Neural progenitor cell (in vitro differentiated cells): ENCODE measurements around the gene CTCF. TPM values are rescaled to one million over a fixed set of nuclear protein-coding genes. Genes with fewer than 3 reads are reported as not detected.

Experiments used
- DNase-seq: peaks from one replicate; pipeline ENCODE4 v3.0.0-alpha.2; 2016; ENCODE audit warnings: low spot score
- H2AFZ ChIP-seq: fragments of 200-600 bp; sonication (generic); replicated peaks from 2 replicates; pipeline ENCODE4 v1.6.1; 2016; ENCODE audit warnings: antibody characterized with exemption
- H3F3A ChIP-seq: fragments of 200-600 bp; sonication (generic); 2 replicates; pipeline ENCODE4 v1.6.1; 2016; ENCODE audit warnings: antibody characterized with exemption, low read depth
- H3K27ac ChIP-seq: fragments of 200-600 bp; sonication (generic); 2 replicates; pipeline ENCODE4 v1.5.1; 2016; ENCODE audit warnings: mild to moderate bottlenecking
- H3K27me3 ChIP-seq: fragments of 200-600 bp; sonication (generic); 2 replicates; pipeline ENCODE4 v1.6.1; 2016; ENCODE audit warnings: mild to moderate bottlenecking, moderate library complexity
- H3K36me3 ChIP-seq: fragments of 200-600 bp; sonication (generic); 2 replicates; pipeline ENCODE4 v1.5.1; 2016
- H3K4me1 ChIP-seq: fragments of 200-600 bp; sonication (generic); 2 replicates; pipeline ENCODE4 v1.6.1; 2016; ENCODE audit warnings: mixed run types
- H3K4me2 ChIP-seq: fragments of 200-600 bp; sonication (generic); 2 replicates; pipeline ENCODE4 v1.6.1; 2016
- H3K4me3 ChIP-seq: fragments of 200-600 bp; sonication (generic); 2 replicates; pipeline ENCODE4 v1.5.1; 2016
- H3K79me2 ChIP-seq: fragments of 200-600 bp; sonication (generic); 2 replicates; pipeline ENCODE4 v1.6.1; 2016; ENCODE audit warnings: low read depth
- H3K9ac ChIP-seq: fragments of 200-600 bp; sonication (generic); 2 replicates; pipeline ENCODE4 v1.6.1; 2016
- H3K9me3 ChIP-seq: fragments of 200-600 bp; sonication (generic); 2 replicates; pipeline ENCODE4 v1.5.1; 2016; ENCODE audit warnings: low read depth
- H4K20me1 ChIP-seq: fragments of 200-600 bp; sonication (generic); 2 replicates; pipeline ENCODE4 v1.6.1; 2016; ENCODE audit warnings: low read depth
- H3K27ac Mint-ChIP-seq: 3 replicates; pipeline ENCODE4 v1.8.0; 2021; ENCODE audit warnings: mixed read lengths
- H3K27me3 Mint-ChIP-seq: 2 replicates; pipeline ENCODE4 v1.8.0; 2022; ENCODE audit warnings: low read depth, mild to moderate bottlenecking, inconsistent platforms, moderate library complexity, mixed read lengths; ENCODE audit not compliant: insufficient read depth
- H3K36me3 Mint-ChIP-seq: 3 replicates; pipeline ENCODE4 v1.8.0; 2021; ENCODE audit warnings: mixed read lengths
- H3K4me1 Mint-ChIP-seq: 3 replicates; pipeline ENCODE4 v1.8.0; 2021; ENCODE audit warnings: mixed read lengths
- H3K4me3 Mint-ChIP-seq: 3 replicates; pipeline ENCODE4 v1.8.0; 2021; ENCODE audit warnings: mild to moderate bottlenecking, moderate library complexity, mixed read lengths
- H3K9me3 Mint-ChIP-seq: 3 replicates; pipeline ENCODE4 v1.8.0; 2020; ENCODE audit warnings: mixed read lengths
- CTCF ChIP-seq: fragments of 200-600 bp; sonication (generic); IDR thresholded peaks from 2 replicates; pipeline ENCODE4 v1.5.1; 2017; ENCODE audit warnings: antibody characterized with exemption, mild to moderate bottlenecking
- EZH2 ChIP-seq: fragments of 200-600 bp; sonication (generic); IDR thresholded peaks from 2 replicates; pipeline ENCODE4 v1.6.1; 2017; ENCODE audit warnings: antibody characterized with exemption, mild to moderate bottlenecking, moderate library complexity
- EZH2phosphoT487 ChIP-seq: fragments of 200-600 bp; sonication (generic); IDR thresholded peaks from 2 replicates; pipeline ENCODE4 v1.6.1; 2017; ENCODE audit warnings: antibody characterized with exemption
- total RNA-seq: library from RNA; depleted of rRNA; stranded (reverse); fragments of >200 nt; gene quantifications from 2 replicates; pipeline ENCODE4 v1.2.3, GENCODE V29; 2015; ENCODE audit warnings: low replicate concordance

CTCF gene
- total RNA-seq, 1 donor from 2014 or later = 76.3 TPM

GRCh38 chr16:67648088-67648763 lies 85.9 kb downstream of the CTCF start:
- H4K20me1 ChIP-seq = peaks cover 26% of the 10 kb centered on the region
- no peak overlapping the region for H3K9ac ChIP-seq
- H3K4me2 ChIP-seq = no peak overlapping the region
- H3K9me3 Mint-ChIP-seq = no peaks in the 10 kb centered on the region
- H3K27ac ChIP-seq = no peak overlapping the region
- peaks cover 55% of the 10 kb centered on the region for H3K27me3 ChIP-seq
- H3K27me3 Mint-ChIP-seq = peaks cover 24% of the 10 kb centered on the region
- H3K36me3 ChIP-seq = no peaks in the 10 kb centered on the region
- peaks cover 7% of the 10 kb centered on the region for H3K4me1 Mint-ChIP-seq
- DNase-seq = no peak
- H3K36me3 Mint-ChIP-seq = no peaks in the 10 kb centered on the region
- peaks cover 8% of the 10 kb centered on the region for H3F3A ChIP-seq
- H2AFZ ChIP-seq = no peak overlapping the region
- no peak overlapping the region for H3K4me3 ChIP-seq
- TF ChIP-seq EZH2phosphoT487 (no peak), CTCF (no peak), EZH2 (no peak)
- H3K4me3 Mint-ChIP-seq = peak overlapping the region; percentile 50
- no peaks in the 10 kb centered on the region for H3K9me3 ChIP-seq
- peaks cover 1% of the 10 kb centered on the region for H3K4me1 ChIP-seq
- no peak overlapping the region for H3K27ac Mint-ChIP-seq
- no peaks in the 10 kb centered on the region for H3K79me2 ChIP-seq

DNA sequence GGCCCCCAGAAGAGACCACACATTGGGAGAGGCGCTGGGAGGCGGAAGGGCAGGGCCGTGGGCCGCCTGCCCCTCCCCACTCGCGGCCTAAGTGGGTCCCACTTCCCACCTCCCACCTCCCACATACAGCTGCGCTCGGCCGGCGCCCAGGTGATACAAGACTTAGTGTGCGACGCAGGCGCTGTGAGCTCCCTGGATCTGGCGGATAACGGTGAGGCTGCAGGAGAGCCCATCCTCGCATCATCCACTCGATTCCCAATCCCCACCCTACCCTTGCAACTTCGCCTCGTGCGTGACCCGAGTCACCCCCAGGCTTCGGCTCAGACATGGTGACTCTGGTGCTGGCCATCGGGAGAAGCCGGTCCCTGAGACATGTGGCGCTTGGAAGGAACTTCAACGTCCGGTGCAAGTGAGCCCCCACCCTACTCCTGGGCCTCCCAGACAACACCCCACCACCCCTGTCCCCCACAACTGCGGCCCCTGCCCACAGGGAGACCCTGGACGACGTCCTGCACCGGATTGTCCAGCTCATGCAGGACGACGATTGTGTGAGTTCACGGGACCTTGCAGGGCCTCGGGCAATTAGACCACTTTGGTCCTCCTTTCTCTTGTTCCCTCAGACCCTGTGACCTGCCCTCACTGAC lies 86.6 kb downstream of the CTCF start:
- Mint-ChIP-seq H3K4me1 (peaks cover 10% of the 10 kb centered on the region), H3K27me3 (peaks cover 26% of the 10 kb centered on the region), H3K4me3 (peak overlapping the region; percentile 50), H3K27ac (no peak overlapping the region), H3K9me3 (no peaks in the 10 kb centered on the region), H3K36me3 (no peaks in the 10 kb centered on the region)
- TF ChIP-seq EZH2phosphoT487 (no peak), EZH2 (no peak), CTCF (no peak)
- H4K20me1 ChIP-seq = peaks cover 33% of the 10 kb centered on the region
- H3K4me1 ChIP-seq = peaks cover 7% of the 10 kb centered on the region
- no peak overlapping the region for H3K9ac ChIP-seq
- H3F3A ChIP-seq = peaks cover 8% of the 10 kb centered on the region
- no peak overlapping the region for H3K4me2 ChIP-seq
- H3K79me2 ChIP-seq = no peaks in the 10 kb centered on the region
- H3K27ac ChIP-seq = no peak overlapping the region
- no peak for DNase-seq
- no peak overlapping the region for H3K4me3 ChIP-seq
- H2AFZ ChIP-seq = no peak overlapping the region
- no peaks in the 10 kb centered on the region for H3K9me3 ChIP-seq
- peaks cover 58% of the 10 kb centered on the region for H3K27me3 ChIP-seq
- no peaks in the 10 kb centered on the region for H3K36me3 ChIP-seq

DNA sequence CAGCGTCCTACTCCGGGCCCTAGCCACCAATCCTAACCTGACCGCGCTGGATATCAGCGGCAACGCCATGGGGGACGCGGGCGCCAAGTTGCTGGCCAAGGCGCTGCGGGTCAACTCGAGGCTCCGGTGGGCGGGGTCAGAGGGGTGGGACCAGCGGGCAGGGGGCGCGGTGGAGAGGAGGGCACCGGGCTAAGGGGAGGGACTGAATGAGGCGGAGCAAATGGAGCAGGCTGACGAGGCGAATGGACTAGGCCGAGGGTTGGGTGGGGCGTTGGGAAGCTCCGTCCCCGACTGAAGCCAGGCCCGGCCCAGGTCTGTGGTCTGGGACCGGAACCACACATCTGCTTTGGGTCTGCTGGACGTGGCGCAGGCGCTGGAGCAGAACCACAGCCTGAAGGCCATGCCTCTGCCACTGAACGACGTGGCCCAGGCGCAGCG lies 87.2 kb downstream of the CTCF start:
- Histone ChIP-seq H3K4me1 (peaks cover 7% of the 10 kb centered on the region), H3K79me2 (no peaks in the 10 kb centered on the region), H3K9ac (no peak overlapping the region), H3K27me3 (peaks cover 58% of the 10 kb centered on the region), H3K27ac (no peak overlapping the region), H3K9me3 (no peaks in the 10 kb centered on the region), H2AFZ (no peak overlapping the region), H3K4me2 (no peak overlapping the region), H3F3A (peaks cover 8% of the 10 kb centered on the region), H3K36me3 (no peaks in the 10 kb centered on the region), H4K20me1 (peaks cover 39% of the 10 kb centered on the region), H3K4me3 (no peak overlapping the region)
- DNase-seq = peak; percentile 80
- H3K4me1 Mint-ChIP-seq = peaks cover 10% of the 10 kb centered on the region
- H3K36me3 Mint-ChIP-seq = no peaks in the 10 kb centered on the region
- TF ChIP-seq EZH2 = no peak
- TF ChIP-seq EZH2phosphoT487 = no peak
- no peaks in the 10 kb centered on the region for H3K9me3 Mint-ChIP-seq
- H3K27ac Mint-ChIP-seq = no peak overlapping the region
- no peak overlapping the region for H3K4me3 Mint-ChIP-seq
- peaks cover 25% of the 10 kb centered on the region for H3K27me3 Mint-ChIP-seq

DNA sequence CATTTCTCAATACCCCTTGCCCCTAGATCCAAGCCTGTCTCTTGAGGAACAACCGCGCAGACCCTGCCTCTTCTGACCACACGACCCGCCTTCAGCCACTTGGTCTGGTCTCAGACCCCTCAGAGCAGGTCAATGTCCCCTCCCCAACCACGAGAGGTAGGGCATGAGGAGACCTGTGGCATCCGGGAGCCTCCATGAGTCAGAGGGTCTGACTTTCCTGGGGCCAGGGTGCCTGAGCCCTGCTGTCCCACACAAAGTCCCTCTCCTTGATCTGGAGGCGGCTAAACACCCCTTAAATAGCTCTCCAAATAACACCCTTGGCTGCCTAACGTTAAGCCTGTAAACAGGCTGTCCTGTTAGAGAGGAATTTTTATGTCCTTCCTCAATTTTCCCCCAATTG lies 87.7 kb downstream of the CTCF start:
- Histone ChIP-seq H3K36me3 (no peaks in the 10 kb centered on the region), H3K9ac (no peak overlapping the region), H3K27me3 (peaks cover 59% of the 10 kb centered on the region), H3K9me3 (no peaks in the 10 kb centered on the region), H4K20me1 (peaks cover 44% of the 10 kb centered on the region), H3K4me1 (peaks cover 7% of the 10 kb centered on the region), H3K79me2 (no peaks in the 10 kb centered on the region), H3K27ac (no peak overlapping the region), H3F3A (peaks cover 8% of the 10 kb centered on the region), H3K4me2 (no peak overlapping the region), H2AFZ (no peak overlapping the region), H3K4me3 (no peak overlapping the region)
- Mint-ChIP-seq H3K27ac (no peak overlapping the region), H3K4me1 (peaks cover 10% of the 10 kb centered on the region), H3K9me3 (no peaks in the 10 kb centered on the region), H3K36me3 (no peaks in the 10 kb centered on the region), H3K4me3 (no peak overlapping the region), H3K27me3 (peaks cover 28% of the 10 kb centered on the region)
- no peak for TF ChIP-seq CTCF
- no peak for TF ChIP-seq EZH2
- no peak for TF ChIP-seq EZH2phosphoT487
- DNase-seq = no peak
